Sigmoid colon (tissue), 4 donors: Measurements from ENCODE around the gene MPDZ.

Experiments
- EP300 ChIP-seq, 4 donors: sonication (generic); formaldehyde crosslinking; IDR thresholded peaks; one replicate each; pipeline ENCODE4 v1.6.1; 2017; ENCODE audit warnings: antibody characterized with exemption in 4 of 4
- POLR2A ChIP-seq, 2 donors: fragments of 450-650 bp; IDR thresholded peaks; one replicate each; pipeline ENCODE4 v1.6.1; 2016; ENCODE audit warnings: antibody characterized with exemption in 2 of 2, mild to moderate bottlenecking in 2 of 2, moderate library complexity in 2 of 2
- TF ChIP-seq, protein P1 (sequence below), 4 experiments: fragments of 450-650 bp in 3 of 4; fragments of 200-600 bp in 1 of 4; IDR thresholded peaks; one replicate each; pipeline ENCODE4 v1.5.1; 2016 to 2019; ENCODE audit warnings: antibody characterized with exemption in 4 of 4, mild to moderate bottlenecking in 3 of 4, moderate library complexity in 2 of 4

DNA sequence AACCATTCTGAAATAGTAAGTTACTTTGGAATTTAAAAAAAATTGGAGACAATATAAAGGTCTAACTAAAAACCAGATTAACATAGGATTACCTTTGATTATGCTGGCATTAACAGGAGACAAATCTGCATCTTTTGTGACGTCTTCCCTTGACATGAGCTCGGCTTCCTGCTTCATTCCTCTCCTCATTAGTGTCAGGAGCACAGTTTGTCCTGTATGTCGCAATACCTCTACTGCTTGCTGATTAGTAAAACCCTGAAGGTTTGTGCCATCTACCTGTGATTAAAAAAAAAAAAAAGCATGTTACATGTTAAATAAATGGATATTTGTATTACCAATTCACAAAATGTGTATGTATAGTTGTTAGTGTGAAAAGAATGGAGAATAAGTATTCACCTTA is 73.7 kb downstream of the MPDZ start:
- TF ChIP-seq, protein P1, sequence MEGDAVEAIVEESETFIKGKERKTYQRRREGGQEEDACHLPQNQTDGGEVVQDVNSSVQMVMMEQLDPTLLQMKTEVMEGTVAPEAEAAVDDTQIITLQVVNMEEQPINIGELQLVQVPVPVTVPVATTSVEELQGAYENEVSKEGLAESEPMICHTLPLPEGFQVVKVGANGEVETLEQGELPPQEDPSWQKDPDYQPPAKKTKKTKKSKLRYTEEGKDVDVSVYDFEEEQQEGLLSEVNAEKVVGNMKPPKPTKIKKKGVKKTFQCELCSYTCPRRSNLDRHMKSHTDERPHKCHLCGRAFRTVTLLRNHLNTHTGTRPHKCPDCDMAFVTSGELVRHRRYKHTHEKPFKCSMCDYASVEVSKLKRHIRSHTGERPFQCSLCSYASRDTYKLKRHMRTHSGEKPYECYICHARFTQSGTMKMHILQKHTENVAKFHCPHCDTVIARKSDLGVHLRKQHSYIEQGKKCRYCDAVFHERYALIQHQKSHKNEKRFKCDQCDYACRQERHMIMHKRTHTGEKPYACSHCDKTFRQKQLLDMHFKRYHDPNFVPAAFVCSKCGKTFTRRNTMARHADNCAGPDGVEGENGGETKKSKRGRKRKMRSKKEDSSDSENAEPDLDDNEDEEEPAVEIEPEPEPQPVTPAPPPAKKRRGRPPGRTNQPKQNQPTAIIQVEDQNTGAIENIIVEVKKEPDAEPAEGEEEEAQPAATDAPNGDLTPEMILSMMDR (IDR thresholded peaks at IDR 0.05), result no peak
- TF ChIP-seq POLR2A (IDR thresholded peaks at IDR 0.05) (no peak), EP300 (IDR thresholded peaks at IDR 0.05) (no peak)
